HepG2 (cell line): ENCODE measurements around the gene ENTPD7. TPM values are rescaled to one million over a fixed set of nuclear protein-coding genes. Genes with fewer than 3 reads are reported as not detected.

Experiments used
- BRCA1 ChIP-seq: sonication (generic); formaldehyde crosslinking; IDR thresholded peaks from 2 replicates; pipeline ENCODE4 v1.4.0; 2020; ENCODE audit warnings: missing genetic modification reagents
- CEBPB ChIP-seq: IDR thresholded peaks from 2 replicates; pipeline ENCODE4 v1.6.1; 2011; ENCODE audit warnings: low read depth, low read length, improper control_type of control experiment, borderline replicate concordance
- HNRNPK ChIP-seq: fragments of 200-400 bp; formaldehyde crosslinking; IDR thresholded peaks from 2 replicates; pipeline ENCODE4 v1.6.1; 2018; ENCODE audit warnings: low read length, low read depth, moderate library complexity, mild to moderate bottlenecking; ENCODE audit not compliant: poor library complexity, severe bottlenecking
- ZBTB39 ChIP-seq: sonication (generic); formaldehyde crosslinking; IDR thresholded peaks from 2 replicates; pipeline ENCODE4 v1.5.0; 2020; ENCODE audit warnings: missing genetic modification reagents
- ZNF10 ChIP-seq: sonication (generic); formaldehyde crosslinking; IDR thresholded peaks from 2 replicates; pipeline ENCODE4 v1.4.0; 2020; ENCODE audit warnings: mild to moderate bottlenecking, low read depth, missing genetic modification reagents, borderline replicate concordance
- ZNF614 ChIP-seq: IDR thresholded peaks from 2 replicates; pipeline ENCODE4 v1.6.1; 2018; ENCODE audit warnings: missing biosample characterization, missing genetic modification reagents, inconsistent platforms, borderline replicate concordance
- ZNF781 ChIP-seq: sonication (generic); formaldehyde crosslinking; IDR thresholded peaks from 2 replicates; pipeline ENCODE4 v1.5.1; 2020; ENCODE audit warnings: borderline replicate concordance, mild to moderate bottlenecking, missing genetic modification reagents; ENCODE audit errors: not compliant biosample characterization
- polyA plus RNA-seq, 8 experiments: library from polyadenylated mRNA; depleted of rRNA in 3 of 8; stranded (reverse) in 7 of 8; unstranded in 1 of 8; fragments of >200 nt; fragmentation: Illumina TruSeq in 4 of 8; extraction: Trizol in 4 of 8; gene quantifications; 2 replicates each; pipeline versions ENCODE4 v1.2.1 to v1.2.3, GENCODE V29; 2011 to 2016; ENCODE audit warnings: low read depth in 4 of 8, missing spikeins in 1 of 8, mixed read lengths in 1 of 8; ENCODE audit not compliant: insufficient read depth in 1 of 8
- total RNA-seq, 5 experiments: library from RNA; depleted of rRNA; stranded (reverse); fragments of >200 nt; fragmentation: Illumina TruSeq; extraction: Trizol; gene quantifications; 2 replicates each; pipeline ENCODE4 v1.2.3, GENCODE V29; 2016; ENCODE audit warnings: low read depth in 1 of 5
- TF ChIP-seq, protein P1 (sequence below): sonication (generic); formaldehyde crosslinking; IDR thresholded peaks from 2 replicates; pipeline ENCODE4 v1.4.0; 2020; ENCODE audit warnings: mild to moderate bottlenecking, missing genetic modification reagents, borderline replicate concordance

The ENTPD7 gene
- total and polyA plus RNA-seq, 2 of the 13 experiments (the other 11 are each of a cell fraction or from before 2014, with no cell fraction given), result 7.6 to 36.5 TPM

- TF ChIP-seq, protein P1, sequence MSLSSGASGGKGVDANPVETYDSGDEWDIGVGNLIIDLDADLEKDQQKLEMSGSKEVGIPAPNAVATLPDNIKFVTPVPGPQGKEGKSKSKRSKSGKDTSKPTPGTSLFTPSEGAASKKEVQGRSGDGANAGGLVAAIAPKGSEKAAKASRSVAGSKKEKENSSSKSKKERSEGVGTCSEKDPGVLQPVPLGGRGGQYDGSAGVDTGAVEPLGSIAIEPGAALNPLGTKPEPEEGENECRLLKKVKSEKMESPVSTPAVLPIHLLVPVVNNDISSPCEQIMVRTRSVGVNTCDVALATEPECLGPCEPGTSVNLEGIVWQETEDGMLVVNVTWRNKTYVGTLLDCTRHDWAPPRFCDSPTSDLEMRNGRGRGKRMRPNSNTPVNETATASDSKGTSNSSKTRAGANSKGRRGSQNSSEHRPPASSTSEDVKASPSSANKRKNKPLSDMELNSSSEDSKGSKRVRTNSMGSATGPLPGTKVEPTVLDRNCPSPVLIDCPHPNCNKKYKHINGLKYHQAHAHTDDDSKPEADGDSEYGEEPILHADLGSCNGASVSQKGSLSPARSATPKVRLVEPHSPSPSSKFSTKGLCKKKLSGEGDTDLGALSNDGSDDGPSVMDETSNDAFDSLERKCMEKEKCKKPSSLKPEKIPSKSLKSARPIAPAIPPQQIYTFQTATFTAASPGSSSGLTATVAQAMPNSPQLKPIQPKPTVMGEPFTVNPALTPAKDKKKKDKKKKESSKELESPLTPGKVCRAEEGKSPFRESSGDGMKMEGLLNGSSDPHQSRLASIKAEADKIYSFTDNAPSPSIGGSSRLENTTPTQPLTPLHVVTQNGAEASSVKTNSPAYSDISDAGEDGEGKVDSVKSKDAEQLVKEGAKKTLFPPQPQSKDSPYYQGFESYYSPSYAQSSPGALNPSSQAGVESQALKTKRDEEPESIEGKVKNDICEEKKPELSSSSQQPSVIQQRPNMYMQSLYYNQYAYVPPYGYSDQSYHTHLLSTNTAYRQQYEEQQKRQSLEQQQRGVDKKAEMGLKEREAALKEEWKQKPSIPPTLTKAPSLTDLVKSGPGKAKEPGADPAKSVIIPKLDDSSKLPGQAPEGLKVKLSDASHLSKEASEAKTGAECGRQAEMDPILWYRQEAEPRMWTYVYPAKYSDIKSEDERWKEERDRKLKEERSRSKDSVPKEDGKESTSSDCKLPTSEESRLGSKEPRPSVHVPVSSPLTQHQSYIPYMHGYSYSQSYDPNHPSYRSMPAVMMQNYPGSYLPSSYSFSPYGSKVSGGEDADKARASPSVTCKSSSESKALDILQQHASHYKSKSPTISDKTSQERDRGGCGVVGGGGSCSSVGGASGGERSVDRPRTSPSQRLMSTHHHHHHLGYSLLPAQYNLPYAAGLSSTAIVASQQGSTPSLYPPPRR, result no peak
- no peak for TF ChIP-seq ZNF614 (CRISPR knock-in tag)
- no peak for TF ChIP-seq HNRNPK
- TF ChIP-seq ZNF10 (CRISPR knock-in tag), result no peak
- TF ChIP-seq CEBPB, result no peak
- no peak for TF ChIP-seq ZNF781 (CRISPR knock-in tag)
- no peak for TF ChIP-seq BRCA1 (CRISPR knock-in tag)
- TF ChIP-seq ZBTB39, result no peak
Observed at GRCh38 chr10:99740933-99741559, 81.7 kb downstream of the ENTPD7 start (continued).
